Neural progenitor cell (in vitro differentiated cells): ENCODE data around the gene KIRREL3. TPM values are rescaled to one million over a fixed set of nuclear protein-coding genes. Genes with fewer than 3 reads are reported as not detected.

Experiments used
- DNase-seq: peaks from one replicate; pipeline ENCODE4 v3.0.0-alpha.2; 2016; ENCODE audit warnings: low spot score
- H2AFZ ChIP-seq: fragments of 200-600 bp; sonication (generic); replicated peaks from 2 replicates; pipeline ENCODE4 v1.6.1; 2016; ENCODE audit warnings: antibody characterized with exemption
- H3F3A ChIP-seq: fragments of 200-600 bp; sonication (generic); 2 replicates; pipeline ENCODE4 v1.6.1; 2016; ENCODE audit warnings: antibody characterized with exemption, low read depth
- H3K27ac ChIP-seq: fragments of 200-600 bp; sonication (generic); 2 replicates; pipeline ENCODE4 v1.5.1; 2016; ENCODE audit warnings: mild to moderate bottlenecking
- H3K27me3 ChIP-seq: fragments of 200-600 bp; sonication (generic); 2 replicates; pipeline ENCODE4 v1.6.1; 2016; ENCODE audit warnings: mild to moderate bottlenecking, moderate library complexity
- H3K36me3 ChIP-seq: fragments of 200-600 bp; sonication (generic); 2 replicates; pipeline ENCODE4 v1.5.1; 2016
- H3K4me1 ChIP-seq: fragments of 200-600 bp; sonication (generic); 2 replicates; pipeline ENCODE4 v1.6.1; 2016; ENCODE audit warnings: mixed run types
- H3K4me2 ChIP-seq: fragments of 200-600 bp; sonication (generic); 2 replicates; pipeline ENCODE4 v1.6.1; 2016
- H3K4me3 ChIP-seq: fragments of 200-600 bp; sonication (generic); 2 replicates; pipeline ENCODE4 v1.5.1; 2016
- H3K79me2 ChIP-seq: fragments of 200-600 bp; sonication (generic); 2 replicates; pipeline ENCODE4 v1.6.1; 2016; ENCODE audit warnings: low read depth
- H3K9ac ChIP-seq: fragments of 200-600 bp; sonication (generic); 2 replicates; pipeline ENCODE4 v1.6.1; 2016
- H3K9me3 ChIP-seq: fragments of 200-600 bp; sonication (generic); 2 replicates; pipeline ENCODE4 v1.5.1; 2016; ENCODE audit warnings: low read depth
- H4K20me1 ChIP-seq: fragments of 200-600 bp; sonication (generic); 2 replicates; pipeline ENCODE4 v1.6.1; 2016; ENCODE audit warnings: low read depth
- H3K27ac Mint-ChIP-seq: 3 replicates; pipeline ENCODE4 v1.8.0; 2021; ENCODE audit warnings: mixed read lengths
- H3K27me3 Mint-ChIP-seq: 2 replicates; pipeline ENCODE4 v1.8.0; 2022; ENCODE audit warnings: low read depth, mild to moderate bottlenecking, inconsistent platforms, moderate library complexity, mixed read lengths; ENCODE audit not compliant: insufficient read depth
- H3K36me3 Mint-ChIP-seq: 3 replicates; pipeline ENCODE4 v1.8.0; 2021; ENCODE audit warnings: mixed read lengths
- H3K4me1 Mint-ChIP-seq: 3 replicates; pipeline ENCODE4 v1.8.0; 2021; ENCODE audit warnings: mixed read lengths
- H3K4me3 Mint-ChIP-seq: 3 replicates; pipeline ENCODE4 v1.8.0; 2021; ENCODE audit warnings: mild to moderate bottlenecking, moderate library complexity, mixed read lengths
- H3K9me3 Mint-ChIP-seq: 3 replicates; pipeline ENCODE4 v1.8.0; 2020; ENCODE audit warnings: mixed read lengths
- EZH2 ChIP-seq: fragments of 200-600 bp; sonication (generic); IDR thresholded peaks from 2 replicates; pipeline ENCODE4 v1.6.1; 2017; ENCODE audit warnings: antibody characterized with exemption, mild to moderate bottlenecking, moderate library complexity
- EZH2phosphoT487 ChIP-seq: fragments of 200-600 bp; sonication (generic); IDR thresholded peaks from 2 replicates; pipeline ENCODE4 v1.6.1; 2017; ENCODE audit warnings: antibody characterized with exemption
- total RNA-seq: library from RNA; depleted of rRNA; stranded (reverse); fragments of >200 nt; gene quantifications from 2 replicates; pipeline ENCODE4 v1.2.3, GENCODE V29; 2015; ENCODE audit warnings: low replicate concordance
- TF ChIP-seq, protein P1 (sequence below): fragments of 200-600 bp; sonication (generic); IDR thresholded peaks from 2 replicates; pipeline ENCODE4 v1.5.1; 2017; ENCODE audit warnings: antibody characterized with exemption, mild to moderate bottlenecking

Gene KIRREL3
- total RNA-seq, 1 donor from 2014 or later = 1.1 TPM

- H2AFZ ChIP-seq = no peak overlapping the region
- H3K9ac ChIP-seq = no peak overlapping the region
- no peaks in the 10 kb centered on the region for H4K20me1 ChIP-seq
- peaks cover 5% of the 10 kb centered on the region for H3K27me3 Mint-ChIP-seq
- no peaks in the 10 kb centered on the region for H3K36me3 Mint-ChIP-seq
- TF ChIP-seq EZH2phosphoT487 (no peak), EZH2 (no peak)
- TF ChIP-seq, protein P1, sequence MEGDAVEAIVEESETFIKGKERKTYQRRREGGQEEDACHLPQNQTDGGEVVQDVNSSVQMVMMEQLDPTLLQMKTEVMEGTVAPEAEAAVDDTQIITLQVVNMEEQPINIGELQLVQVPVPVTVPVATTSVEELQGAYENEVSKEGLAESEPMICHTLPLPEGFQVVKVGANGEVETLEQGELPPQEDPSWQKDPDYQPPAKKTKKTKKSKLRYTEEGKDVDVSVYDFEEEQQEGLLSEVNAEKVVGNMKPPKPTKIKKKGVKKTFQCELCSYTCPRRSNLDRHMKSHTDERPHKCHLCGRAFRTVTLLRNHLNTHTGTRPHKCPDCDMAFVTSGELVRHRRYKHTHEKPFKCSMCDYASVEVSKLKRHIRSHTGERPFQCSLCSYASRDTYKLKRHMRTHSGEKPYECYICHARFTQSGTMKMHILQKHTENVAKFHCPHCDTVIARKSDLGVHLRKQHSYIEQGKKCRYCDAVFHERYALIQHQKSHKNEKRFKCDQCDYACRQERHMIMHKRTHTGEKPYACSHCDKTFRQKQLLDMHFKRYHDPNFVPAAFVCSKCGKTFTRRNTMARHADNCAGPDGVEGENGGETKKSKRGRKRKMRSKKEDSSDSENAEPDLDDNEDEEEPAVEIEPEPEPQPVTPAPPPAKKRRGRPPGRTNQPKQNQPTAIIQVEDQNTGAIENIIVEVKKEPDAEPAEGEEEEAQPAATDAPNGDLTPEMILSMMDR = no peak
- H3K4me3 Mint-ChIP-seq = no peak overlapping the region
- H3K27ac Mint-ChIP-seq = no peak overlapping the region
- H3K4me1 ChIP-seq = peaks cover 28% of the 10 kb centered on the region
- peaks cover 22% of the 10 kb centered on the region for H3F3A ChIP-seq
- no peak for DNase-seq
- no peak overlapping the region for H3K27ac ChIP-seq
- no peak overlapping the region for H3K4me2 ChIP-seq
- H3K27me3 ChIP-seq = peaks cover 39% of the 10 kb centered on the region
- no peaks in the 10 kb centered on the region for H3K79me2 ChIP-seq
- H3K4me1 Mint-ChIP-seq = peaks cover 42% of the 10 kb centered on the region
- H3K9me3 ChIP-seq = no peaks in the 10 kb centered on the region
- H3K4me3 ChIP-seq = no peak overlapping the region
- H3K36me3 ChIP-seq = no peaks in the 10 kb centered on the region
- H3K9me3 Mint-ChIP-seq = no peaks in the 10 kb centered on the region
These were observed 5.7 kb upstream of the KIRREL3 start for GRCh38 chr11:127006311-127006710.

GRCh38 chr11:127003260-127003981, 2.9 kb upstream of the KIRREL3 start:
- no peaks in the 10 kb centered on the region for H3K9me3 ChIP-seq
- peak; percentile 94 for DNase-seq

DNA sequence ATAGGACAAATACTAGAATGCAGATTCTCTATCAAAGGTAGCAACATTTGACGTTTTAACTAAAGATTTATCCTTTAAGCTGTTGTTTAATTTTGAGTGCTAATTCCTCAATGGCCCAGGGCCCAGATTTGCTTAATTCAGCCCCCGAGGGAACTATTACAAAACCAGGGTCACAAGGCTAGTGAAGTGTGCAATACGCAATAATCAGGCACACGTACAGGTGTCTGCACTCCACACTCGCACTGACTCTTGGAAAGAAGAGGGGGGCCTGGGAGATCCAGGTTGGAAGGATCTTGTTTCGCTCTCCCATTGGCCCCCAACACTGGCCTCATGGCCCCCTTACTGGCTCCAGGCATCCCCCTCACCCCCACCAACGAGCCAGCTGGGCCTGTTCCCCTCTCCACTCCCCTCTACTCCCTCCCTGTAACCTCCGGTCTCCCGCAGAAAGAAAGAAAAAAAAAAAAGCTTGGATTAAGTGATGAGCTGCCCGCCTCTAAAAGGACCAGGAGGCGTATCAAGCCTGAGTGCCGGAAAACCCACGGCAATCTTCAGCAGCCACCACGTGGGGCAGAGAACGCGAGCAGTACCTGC, 2.2 kb upstream of the KIRREL3 start:
- Mint-ChIP-seq H3K27ac (peak overlapping the region; percentile 51), H3K36me3 (no peaks in the 10 kb centered on the region), H3K9me3 (no peaks in the 10 kb centered on the region), H3K4me3 (peak overlapping the region; percentile 84), H3K4me1 (peaks cover 44% of the 10 kb centered on the region), H3K27me3 (peaks cover 5% of the 10 kb centered on the region)
- H2AFZ ChIP-seq = peak overlapping the region; percentile 71
- no peak overlapping the region for H3K27ac ChIP-seq
- TF ChIP-seq EZH2phosphoT487 = no peak
- no peak for TF ChIP-seq EZH2
- TF ChIP-seq, protein P1 = no peak
- no peaks in the 10 kb centered on the region for H3K36me3 ChIP-seq
- peaks cover 74% of the 10 kb centered on the region for H3K27me3 ChIP-seq
- H3K9ac ChIP-seq = no peak overlapping the region
- H3K79me2 ChIP-seq = no peaks in the 10 kb centered on the region
- H3K4me1 ChIP-seq = peaks cover 40% of the 10 kb centered on the region
- no peaks in the 10 kb centered on the region for H4K20me1 ChIP-seq
- H3K9me3 ChIP-seq = no peaks in the 10 kb centered on the region
- H3K4me2 ChIP-seq = peak overlapping the region; percentile 73
- DNase-seq = peak; percentile 61
- H3K4me3 ChIP-seq = peak overlapping the region; percentile 48
- peaks cover 22% of the 10 kb centered on the region for H3F3A ChIP-seq

More at GRCh38 chr11:127003260-127003981, 2.9 kb upstream of the KIRREL3 start:
- peaks cover 44% of the 10 kb centered on the region for H3K4me1 Mint-ChIP-seq
- no peaks in the 10 kb centered on the region for H3K79me2 ChIP-seq
- peaks cover 22% of the 10 kb centered on the region for H3F3A ChIP-seq
- H2AFZ ChIP-seq = peak overlapping the region; percentile 71
- no peaks in the 10 kb centered on the region for H3K36me3 ChIP-seq
- no peaks in the 10 kb centered on the region for H3K9me3 Mint-ChIP-seq
- peaks cover 68% of the 10 kb centered on the region for H3K27me3 ChIP-seq
- H3K27ac Mint-ChIP-seq = no peak overlapping the region
- peaks cover 40% of the 10 kb centered on the region for H3K4me1 ChIP-seq
- H3K36me3 Mint-ChIP-seq = no peaks in the 10 kb centered on the region
- no peak overlapping the region for H3K9ac ChIP-seq
- H3K27me3 Mint-ChIP-seq = peaks cover 5% of the 10 kb centered on the region
- peak overlapping the region; percentile 73 for H3K4me2 ChIP-seq
- TF ChIP-seq EZH2phosphoT487 (no peak), EZH2 (peak; percentile 57)
- TF ChIP-seq, protein P1 = peak; percentile 65
- H4K20me1 ChIP-seq = no peaks in the 10 kb centered on the region
- H3K27ac ChIP-seq = no peak overlapping the region
- peak overlapping the region; percentile 48 for H3K4me3 ChIP-seq
- peak overlapping the region; percentile 84 for H3K4me3 Mint-ChIP-seq
